ENCODE data around the gene LSR.
"Not testable (repeated sequence)": the region's sequence is repeated elsewhere in the genome, so short reads cannot be mapped to it uniquely, and the experiment has no call there.

The LSR gene

DNA sequence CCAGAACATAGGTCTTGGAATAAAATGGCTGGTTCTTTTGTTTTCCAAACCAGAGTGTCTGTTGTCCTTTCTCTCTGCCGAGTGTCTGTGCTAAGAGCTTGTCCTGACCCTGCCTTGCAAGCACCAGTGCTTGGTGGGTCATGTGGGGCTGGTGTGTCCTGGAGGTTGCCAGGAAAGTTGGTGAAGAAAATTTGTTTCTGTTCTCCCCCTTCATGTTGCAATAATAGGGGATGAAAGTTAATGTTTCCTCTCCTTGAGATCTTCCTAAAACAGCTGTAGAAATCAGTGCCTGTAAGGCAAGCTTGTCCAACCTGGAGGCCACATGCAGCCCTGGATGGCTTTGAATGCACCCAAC is 36.3 kb downstream of the LSR start:
- DNase-seq: no peak

DNA sequence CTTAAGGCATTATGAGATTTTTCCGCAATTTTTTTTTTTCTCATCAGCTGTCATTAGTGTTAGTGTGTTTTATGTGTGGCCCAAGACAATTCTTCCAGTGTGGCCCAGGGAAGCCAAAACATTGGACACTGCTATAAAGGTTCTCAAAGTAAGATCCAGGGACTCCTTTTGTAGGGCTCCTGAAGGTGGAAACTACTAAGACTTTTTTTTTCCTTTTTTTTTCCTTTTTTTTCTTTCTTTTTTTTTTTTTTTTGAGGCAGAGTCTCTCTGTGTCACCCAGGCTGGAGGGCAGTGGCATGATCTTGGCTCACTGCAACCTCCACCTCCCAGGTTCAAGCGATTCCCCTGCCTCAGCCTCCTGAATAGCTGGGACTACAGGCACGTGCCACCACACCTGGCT is 36.7 kb downstream of the LSR start:
- DNase-seq: not testable (repeated sequence)

DNA sequence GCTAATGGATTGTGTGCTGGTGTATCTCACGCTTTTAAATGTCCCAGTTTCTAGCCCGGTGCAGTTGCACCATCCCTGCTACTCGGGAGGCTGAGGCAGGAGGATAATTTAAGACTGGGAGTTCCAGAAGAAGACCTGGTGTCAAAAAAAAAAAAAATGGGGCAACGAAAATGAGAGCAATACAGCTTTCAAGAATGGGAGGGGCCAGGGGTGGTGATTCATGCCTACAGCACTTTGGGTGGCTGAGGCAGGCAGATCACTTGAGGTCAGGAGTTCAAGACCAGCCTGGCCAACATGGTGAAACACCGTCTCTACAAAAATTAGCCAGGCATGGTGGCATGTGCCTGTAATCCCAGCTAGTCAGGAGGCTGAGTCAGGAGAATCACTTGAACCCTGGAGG is 37.3 kb downstream of the LSR start:
- not testable (repeated sequence) for DNase-seq

DNA sequence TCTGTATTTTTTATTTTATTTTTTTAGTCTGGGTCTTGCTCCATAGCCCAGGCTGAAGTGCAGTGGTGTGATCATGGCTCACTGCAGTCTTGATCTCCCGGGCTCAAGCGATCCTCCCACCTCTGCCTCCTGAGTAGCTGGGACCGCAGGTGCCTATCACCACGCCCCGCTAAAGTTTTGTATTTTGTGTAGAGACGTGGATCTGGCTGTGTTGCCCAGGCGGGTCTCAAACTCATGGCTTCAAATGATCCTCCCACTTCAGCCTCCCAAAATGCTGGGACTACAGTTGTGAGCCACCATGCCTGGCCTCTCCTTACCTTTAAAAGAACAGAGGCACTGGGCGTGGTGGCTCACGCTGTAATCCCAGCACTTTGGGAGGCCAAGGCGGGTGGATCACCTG is 38.9 kb downstream of the LSR start:
- DNase-seq: no peak

DNA sequence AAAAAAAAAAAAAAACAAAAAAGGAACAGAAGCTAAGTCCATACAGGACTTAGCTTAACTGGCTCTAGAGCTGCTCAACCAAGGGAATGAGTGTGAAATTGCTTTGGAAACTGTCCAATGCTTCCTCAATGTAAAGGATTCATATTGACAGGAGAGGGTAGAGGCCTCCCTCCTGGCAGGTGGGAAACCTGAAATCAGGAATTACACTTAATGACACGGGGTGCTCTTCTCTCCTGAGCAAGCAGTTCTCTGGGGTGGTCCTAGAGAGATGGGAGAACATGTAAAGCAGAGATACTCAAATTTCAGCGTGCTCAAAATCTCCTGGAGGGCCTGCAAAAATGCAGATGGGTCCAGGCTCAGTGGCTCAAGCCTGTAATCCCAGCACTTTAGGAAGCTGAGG is 39.5 kb downstream of the LSR start:
- DNase-seq: no peak

DNA sequence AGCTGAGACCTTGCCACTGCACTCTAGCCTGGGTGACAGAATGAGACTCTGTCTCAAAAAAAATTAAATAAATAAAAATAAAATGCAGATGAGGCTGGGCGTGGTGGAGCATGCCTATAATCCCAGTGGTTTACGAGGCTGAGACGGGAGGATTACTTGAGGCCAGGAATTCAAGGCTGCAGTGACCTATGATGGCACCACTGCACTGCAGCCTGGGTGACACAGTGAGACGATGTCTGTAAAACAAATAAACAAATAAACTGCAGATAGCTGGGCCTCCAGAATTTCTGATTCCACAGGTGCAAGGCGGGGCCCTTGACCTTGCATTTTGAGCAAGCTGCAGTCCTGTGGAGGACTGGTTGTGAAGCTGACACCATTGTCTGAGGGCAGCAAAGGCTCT is 40.1 kb downstream of the LSR start:
- DNase-seq: no peak

DNA sequence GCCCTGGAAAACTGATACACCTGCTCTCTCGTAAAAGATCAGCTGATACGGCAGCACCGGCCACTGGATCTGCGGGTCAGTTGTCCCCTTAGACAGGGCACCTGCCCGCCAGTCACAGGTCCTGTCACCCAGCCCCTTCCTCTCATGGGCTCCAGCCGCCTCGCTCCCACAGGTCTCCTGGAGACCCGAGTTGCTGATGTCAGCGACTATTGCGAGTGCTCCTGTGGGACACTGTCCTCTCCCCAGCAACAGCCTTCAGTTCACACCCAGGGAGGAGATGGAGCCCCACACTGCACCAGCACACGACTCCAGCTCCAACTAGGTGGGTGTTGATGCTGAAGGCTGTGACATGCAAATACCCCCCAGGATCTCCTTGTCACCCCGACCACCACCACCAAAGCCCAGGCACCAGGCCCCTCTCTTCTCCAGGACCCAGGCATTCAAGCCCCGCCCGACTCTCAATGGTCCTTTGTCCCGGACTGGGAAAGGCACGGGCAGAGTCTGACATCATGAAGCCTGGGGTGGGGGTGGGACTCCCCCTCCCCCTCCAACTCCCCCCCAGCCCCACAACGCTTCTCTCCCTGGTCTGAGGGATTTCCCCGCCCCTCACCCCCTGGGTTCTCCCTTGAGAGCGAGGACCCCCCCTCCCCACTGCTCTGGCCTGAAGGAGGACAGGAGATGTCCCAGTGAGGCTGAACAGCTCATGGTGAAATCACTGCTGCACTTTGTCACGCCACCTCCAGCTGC is 41.8 kb downstream of the LSR start:
- no peak for DNase-seq

DNA sequence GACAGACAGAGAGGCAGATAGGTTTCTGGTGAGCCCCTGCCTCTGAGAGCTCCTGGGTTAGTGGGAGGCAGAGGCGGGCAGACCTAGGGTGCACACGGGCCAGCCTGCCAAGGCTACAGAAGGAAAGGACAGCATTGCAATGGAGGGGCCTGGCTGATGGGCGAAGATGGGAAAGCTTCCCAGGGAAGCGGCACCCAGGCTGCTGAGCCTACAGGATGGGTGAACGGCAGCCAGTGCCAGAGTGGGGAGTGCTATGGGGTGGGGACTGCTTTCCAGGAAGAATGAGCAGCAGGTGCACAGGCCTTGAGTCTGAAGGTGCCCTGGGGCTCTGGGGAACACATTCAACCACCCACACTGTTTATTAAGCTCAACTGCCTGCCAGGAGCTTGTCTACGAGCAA is 42.5 kb downstream of the LSR start:
- DNase-seq: no peak

DNA sequence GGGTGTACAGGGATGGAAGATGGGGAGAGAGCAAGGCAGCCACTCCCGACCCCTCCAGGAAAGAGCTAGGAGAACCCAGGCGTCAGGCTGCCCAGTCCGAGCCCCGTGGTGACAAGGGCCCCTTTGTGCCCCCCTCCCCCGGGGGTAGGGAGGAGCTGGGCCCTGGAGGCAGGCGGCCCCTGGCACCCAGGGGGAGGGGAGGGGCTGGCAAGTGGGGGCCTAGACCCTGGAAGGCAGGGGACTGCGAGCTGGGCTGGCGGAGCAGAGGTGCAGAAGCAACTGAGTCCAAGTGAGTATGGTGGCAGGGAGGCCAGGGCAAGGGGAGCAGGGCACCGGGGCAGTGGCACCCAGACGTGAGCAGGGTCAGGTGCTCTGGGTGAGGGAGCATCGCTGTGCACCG is 43.1 kb downstream of the LSR start, which contains the start of gene MAG:
Gene MAG (plus strand): TSS at position 246 of the 400 bp plus-strand sequence. CDS start 3,248 bp downstream, outside the sequence.
- DNase-seq: no peak

DNA sequence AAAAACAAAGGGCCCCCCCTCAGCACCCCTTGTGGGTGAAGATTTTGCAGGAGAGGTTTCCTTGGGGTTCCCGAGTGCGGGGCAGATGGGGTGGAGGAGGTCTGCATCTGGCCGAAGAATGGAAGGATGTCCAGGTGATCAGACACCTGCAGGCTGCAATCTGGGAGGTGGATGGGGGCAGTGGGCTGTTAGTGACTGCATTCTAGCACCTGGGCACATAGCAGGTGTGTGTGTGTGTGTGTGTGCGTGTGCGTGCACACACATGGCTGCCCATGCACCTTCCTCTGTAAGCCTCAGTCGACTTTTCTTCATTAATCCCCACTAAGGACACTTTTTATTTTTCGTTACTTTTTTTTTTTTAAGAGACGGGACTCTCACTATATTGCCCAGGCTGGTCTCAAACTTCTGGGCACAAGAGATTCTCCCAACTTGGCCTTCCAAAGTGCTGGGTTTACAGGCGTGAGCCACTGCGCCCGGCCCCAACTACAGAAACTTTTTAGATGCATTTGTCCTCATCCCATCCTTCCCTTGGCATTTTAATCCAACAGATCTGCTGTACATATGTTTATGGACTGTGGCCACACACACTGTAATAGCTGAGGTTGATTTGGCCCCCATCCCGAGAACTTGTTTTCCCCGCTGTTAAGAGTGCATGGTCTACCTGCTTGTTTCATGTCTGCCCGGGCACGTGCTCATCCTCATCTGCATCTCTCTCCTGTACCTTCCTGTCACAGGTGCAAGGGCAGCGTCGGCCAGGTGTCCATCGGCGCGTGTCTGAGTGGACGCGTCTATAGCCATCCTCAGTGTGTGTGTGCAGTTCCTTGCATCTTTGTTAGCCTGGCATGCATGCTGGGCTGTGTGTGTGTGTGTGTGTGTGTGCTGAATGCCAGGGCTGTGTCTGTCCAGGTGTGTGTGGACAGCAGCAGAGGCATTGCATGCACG is 43.9 kb downstream of the LSR start:
- no peak for DNase-seq

DNA sequence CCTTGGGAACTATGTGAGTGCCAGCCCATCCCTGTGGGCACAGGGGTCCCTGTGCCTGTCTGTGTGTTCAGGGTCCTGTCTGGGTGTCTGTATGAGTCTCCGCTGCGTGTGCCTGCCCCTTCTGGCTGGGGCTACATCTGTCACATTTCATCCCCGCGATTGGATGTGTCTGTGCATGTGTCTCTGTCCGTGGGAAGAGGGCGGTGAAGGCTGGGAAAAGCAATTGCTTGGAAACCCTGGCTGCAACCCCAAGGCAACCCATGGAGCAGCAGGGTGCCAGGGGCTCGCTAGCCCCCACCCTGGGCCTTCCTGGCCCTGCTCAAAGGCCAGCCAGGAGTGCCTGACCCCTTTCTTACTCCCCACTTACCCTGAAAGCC is 44.5 kb downstream of the LSR start:
- DNase-seq: no peak

DNA sequence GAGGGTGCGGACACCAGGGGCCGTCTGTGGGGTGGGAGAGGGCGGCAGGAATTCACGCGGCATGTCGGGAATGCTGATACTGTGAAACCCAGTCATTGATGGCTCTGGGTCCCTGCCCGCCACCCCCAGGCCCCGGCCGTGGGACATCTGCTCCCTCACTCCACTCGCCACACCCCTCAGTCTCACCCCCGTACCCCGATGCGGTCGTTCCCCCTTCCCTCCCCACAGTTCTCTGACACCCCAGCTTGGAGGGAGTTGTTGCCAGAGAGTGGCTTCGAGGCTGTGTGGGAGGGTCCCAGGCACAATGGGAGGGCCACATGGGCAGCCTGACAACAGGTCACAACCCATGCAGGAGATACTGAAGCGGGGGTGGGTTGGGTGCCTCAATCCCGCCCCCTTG is 45.0 kb downstream of the LSR start:
- DNase-seq: no peak

DNA sequence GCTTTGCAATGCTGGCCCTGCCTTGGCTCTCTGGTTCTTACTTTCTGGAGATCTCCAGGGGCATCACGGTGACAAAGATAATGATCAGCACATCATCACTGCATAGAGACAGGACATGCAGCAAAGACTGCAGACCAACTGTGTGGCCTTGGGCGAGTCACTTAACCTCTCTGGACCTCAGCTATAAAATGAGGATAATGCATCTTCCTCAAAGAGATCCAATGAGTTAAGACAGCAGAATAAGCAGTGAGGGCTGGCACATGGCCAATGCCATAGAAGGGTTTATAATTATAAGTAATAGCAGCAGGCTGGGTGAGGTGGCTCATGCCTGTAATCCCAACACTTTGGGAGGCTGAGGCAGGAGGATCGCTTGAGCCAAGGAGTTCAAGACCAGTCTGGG is 45.5 kb downstream of the LSR start:
- no peak for DNase-seq

DNA sequence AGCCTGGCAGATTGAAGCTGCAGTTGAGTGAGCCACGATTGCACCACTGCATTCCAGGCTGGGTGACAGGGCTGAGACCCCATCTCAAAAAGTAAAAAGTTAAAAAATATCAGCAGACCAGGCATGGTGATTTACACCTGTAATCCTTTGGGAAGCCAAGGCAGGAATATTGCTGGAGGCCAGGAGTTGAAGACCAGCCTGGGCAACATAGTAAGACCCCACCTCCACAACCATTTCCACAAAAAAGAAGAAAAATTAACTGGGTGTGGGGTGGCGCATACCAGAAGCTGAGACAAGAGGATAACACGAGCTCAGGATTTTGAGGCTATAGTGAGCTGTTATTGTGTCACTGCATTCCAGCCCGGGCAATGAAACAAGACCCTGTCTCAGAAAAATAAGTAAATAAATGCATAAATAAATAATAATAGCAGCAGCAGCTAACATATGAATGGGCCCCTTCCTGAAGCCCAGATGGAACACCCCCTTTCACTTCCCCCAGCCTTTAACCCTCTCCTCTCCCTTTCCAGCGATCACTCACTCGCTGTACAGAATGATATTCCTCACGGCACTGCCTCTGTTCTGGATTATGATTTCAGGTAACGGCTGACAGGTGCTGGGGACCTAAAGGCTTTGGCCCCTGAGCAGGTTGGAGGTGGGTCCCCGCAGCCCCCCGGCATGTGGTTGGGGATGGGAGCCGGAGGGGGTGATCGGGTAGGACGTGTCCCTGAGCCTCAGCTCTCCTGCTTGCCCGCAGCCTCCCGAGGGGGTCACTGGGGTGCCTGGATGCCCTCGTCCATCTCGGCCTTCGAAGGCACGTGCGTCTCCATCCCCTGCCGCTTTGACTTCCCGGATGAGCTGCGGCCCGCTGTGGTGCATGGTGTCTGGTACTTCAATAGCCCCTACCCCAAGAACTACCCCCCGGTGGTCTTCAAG is 46.3 kb downstream of the LSR start:
- DNase-seq: no peak

DNA sequence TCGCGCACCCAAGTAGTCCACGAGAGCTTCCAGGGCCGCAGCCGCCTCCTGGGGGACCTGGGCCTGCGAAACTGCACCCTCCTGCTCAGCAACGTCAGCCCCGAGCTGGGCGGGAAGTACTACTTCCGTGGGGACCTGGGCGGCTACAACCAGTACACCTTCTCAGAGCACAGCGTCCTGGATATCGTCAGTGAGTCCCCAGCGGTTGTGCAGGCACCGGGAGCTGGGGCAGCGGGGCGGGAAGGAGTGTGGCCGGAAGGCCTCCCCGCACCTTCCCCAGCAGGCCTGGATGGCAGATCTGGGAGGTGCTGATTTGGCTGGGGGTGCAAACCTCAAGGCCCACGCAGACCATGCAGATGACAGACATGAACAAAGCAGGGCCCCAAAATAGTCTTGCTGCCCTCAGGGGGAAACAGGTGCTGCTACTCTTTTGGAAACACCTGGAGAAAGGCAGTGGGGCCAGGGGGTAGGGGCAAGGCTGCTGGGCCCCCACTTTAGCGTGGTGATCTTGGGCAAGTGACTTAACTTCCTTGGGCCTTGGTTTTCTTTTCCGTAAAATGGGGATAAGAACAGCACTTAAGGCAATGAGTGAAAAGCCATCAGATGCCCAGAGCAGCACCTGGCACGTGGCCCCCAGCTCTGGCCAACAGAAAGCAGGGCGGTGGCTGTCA is 47.1 kb downstream of the LSR start:
- no peak for DNase-seq

DNA sequence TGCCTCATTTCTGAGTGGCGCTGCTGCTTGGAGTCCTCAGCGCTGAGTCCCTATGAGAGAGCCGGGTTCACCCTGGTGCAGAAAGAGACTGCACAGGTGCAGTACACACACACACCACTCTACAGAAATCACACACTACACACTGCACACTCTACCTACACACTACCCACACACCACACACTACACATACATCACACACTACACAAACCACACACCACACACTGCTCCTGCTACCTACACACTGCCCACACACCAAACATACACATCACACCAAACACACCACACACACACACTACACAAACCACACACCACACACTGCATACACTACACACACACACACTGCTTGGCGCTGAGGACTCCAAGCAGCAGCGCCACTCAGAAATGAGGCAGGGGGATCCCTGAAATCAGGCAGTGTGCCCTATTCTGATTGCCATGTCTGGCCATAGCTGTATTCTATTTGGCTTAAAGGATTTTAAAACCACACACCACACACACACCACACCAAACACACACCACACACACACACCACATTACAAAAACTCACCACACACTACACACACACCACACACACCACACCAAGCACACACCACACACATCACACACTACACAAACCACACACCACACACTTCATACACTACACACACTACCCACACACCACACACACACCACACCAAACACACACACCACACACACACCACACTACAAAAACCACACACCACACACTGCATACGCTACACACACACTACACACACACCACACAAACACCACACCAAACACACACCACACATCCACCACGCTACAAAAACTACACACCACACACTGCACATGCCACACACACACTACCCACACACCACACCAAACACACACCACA is 48.1 kb downstream of the LSR start:
- DNase-seq: no peak

DNA sequence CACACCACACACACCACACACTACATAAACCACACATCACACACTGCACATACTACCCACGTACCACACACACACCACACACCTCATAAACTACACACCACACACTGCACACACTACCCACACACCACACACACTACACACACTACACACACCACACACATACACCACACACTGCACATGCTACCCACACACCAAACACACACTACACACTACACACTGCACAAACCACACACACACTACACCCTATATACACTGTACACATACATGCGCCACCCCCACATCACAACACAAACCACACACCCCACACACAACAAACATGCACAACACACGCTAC is 48.7 kb downstream of the LSR start:
- DNase-seq: no peak

DNA sequence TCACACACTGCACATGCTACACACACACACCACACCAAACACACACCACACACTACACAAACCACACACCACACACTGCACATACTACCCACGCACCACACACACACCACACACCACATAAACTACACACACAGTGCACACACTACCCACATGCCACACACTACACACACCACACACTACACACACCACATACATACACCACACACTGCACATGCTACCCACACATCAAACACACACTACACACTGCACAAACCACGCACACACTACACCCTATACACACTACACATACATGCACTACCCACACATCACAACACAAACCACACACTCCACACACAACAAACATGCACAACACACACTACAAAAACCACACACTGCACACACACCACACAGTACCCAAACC is 49.1 kb downstream of the LSR start:
- DNase-seq: no peak

DNA sequence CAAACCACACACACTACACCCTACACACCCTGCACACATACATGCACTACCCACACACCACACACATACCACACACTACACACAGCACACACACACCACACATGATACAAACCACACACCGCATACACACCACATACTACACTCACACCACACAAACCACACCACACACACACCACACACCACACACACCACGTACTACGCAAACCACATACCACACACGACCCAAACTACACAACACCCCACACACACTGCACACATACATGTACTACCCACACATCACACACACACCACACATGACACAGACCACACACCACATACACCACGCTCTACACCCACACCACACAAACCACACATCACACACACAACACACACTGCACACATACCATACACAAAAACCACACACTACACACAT is 49.8 kb downstream of the LSR start:
- DNase-seq: no peak

DNA sequence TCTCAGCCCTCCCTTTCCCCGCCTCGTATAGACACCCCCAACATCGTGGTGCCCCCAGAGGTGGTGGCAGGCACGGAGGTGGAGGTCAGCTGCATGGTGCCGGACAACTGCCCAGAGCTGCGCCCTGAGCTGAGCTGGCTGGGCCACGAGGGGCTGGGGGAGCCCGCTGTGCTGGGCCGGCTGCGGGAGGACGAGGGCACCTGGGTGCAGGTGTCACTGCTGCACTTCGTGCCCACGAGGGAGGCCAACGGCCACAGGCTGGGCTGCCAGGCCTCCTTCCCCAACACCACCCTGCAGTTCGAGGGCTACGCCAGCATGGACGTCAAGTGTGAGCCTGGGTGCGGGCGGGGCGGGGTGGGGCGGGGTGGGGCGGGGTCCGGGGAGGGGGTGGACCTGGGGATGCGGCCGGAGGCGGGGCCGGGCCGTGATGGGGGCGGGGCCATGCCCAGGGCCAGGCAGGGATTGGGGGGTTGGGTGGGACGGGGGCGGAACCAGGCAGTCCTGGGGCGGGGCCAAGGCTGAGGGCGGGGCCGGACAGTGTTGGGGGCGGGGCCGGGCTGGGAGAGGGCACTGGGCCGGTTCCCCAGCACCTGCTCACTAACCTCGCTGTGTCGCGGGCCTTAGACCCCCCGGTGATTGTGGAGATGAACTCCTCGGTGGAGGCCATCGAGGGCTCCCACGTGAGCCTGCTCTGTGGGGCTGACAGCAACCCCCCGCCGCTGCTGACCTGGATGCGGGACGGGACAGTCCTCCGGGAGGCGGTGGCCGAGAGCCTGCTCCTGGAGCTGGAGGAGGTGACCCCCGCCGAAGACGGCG is 50.9 kb downstream of the LSR start:
- DNase-seq: no peak

DNA sequence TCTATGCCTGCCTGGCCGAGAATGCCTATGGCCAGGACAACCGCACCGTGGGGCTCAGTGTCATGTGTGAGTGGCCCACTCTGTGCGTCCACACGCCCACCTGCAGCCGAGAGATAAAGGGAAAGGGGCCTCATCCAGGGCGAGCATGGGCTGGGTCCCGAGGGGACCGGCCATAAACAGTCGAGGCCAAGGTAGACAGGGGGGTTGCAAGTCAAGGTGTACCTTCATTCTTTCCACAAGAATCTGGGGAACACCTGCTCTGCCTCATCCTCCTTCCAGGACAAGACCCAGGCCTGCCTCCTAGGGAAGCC is 51.5 kb downstream of the LSR start:
- DNase-seq: no peak

Measured in right kidney (tissue), 1 donor.